Mucosa of descending colon (tissue), 3 donors: ENCODE data around the gene ADAMTS17. TPM values are rescaled to one million over a fixed set of nuclear protein-coding genes. Genes with fewer than 3 reads are reported as not detected.

Source experiments
- ATAC-seq: fragments of 200-7000 bp; cut with Tn5 transposase; one replicate; pipeline ENCODE4 v1.9.1; 2020; ENCODE audit warnings: mild to moderate bottlenecking, moderate library complexity
- DNase-seq, 3 donors: peaks; one replicate each; pipeline ENCODE4 v3.0.0-alpha.2; 2020
- H3K36me3 ChIP-seq: fragments of 200-600 bp; one replicate; pipeline ENCODE4 v1.8.0; 2021; ENCODE audit warnings: low read depth, mild to moderate bottlenecking
- H3K4me1 ChIP-seq: fragments of 200-600 bp; one replicate; pipeline ENCODE4 v1.8.0; 2021; ENCODE audit warnings: low read depth, mild to moderate bottlenecking
- H3K4me3 ChIP-seq: fragments of 200-600 bp; one replicate; pipeline ENCODE4 v1.8.0; 2021; ENCODE audit warnings: mild to moderate bottlenecking
- H3K9me3 ChIP-seq: fragments of 200-600 bp; one replicate; pipeline ENCODE4 v1.8.0; 2021; ENCODE audit warnings: mild to moderate bottlenecking
- CTCF ChIP-seq: fragments of 200-600 bp; IDR thresholded peaks from one replicate; pipeline ENCODE4 v1.8.0; 2022; ENCODE audit warnings: antibody characterized with exemption, mild to moderate bottlenecking
- intact Hi-C, 2 donors: fragments of 100-400 bp; cut with DNase I in 1 of 2; cut with micrococcal nuclease in 1 of 2; formaldehyde crosslinking; loops; one replicate each; pipeline versions ENCODE4 v1.11.0 to v1.11.1; 2022; cut with DNase I, micrococcal nuclease
- total RNA-seq, 3 donors: library from RNA; stranded (reverse); fragmentation: NEBNext Ultra II Directional in 2 of 3; extraction: Animal tissue kit (Norgen Biotek cat#: 25700) in 2 of 3; gene quantifications; one replicate each; pipeline versions ENCODE4 v1.2.1 to v1.2.4, GENCODE V29; 2021 to 2023
- donor health status: DM: no; HTN: no; CAD: no; lungs with moderate emphysema.
- donor health status: DM: no; HTN: no; CAD: no.
- donor health status: DM: no; HTN: yes; CAD: no.

Gene ADAMTS17
- total RNA-seq, 3 donors from 2014 or later: 5.2 to 13.8 (median 6.3) TPM

- DNase-seq: no peak
- Histone ChIP-seq H3K4me3 (no peak overlapping the region), H3K4me1 (no peaks in the 10 kb centered on the region), H3K36me3 (no peaks in the 10 kb centered on the region), H3K9me3 (no peaks in the 10 kb centered on the region)
- no peak for TF ChIP-seq CTCF
- no peak for ATAC-seq
- intact Hi-C loops: no loop called here
Observed at GRCh38 chr15:100018191-100018590, 323.6 kb downstream of the ADAMTS17 start.

- Histone ChIP-seq H3K4me1 (no peaks in the 10 kb centered on the region), H3K4me3 (no peak overlapping the region), H3K36me3 (no peaks in the 10 kb centered on the region), H3K9me3 (no peaks in the 10 kb centered on the region)
- intact Hi-C loops: no loop called here
- DNase-seq: no peak
- no peak for ATAC-seq
- no peak for TF ChIP-seq CTCF
Observed at GRCh38 chr15:100017140-100017539, 324.6 kb downstream of the ADAMTS17 start.

- TF ChIP-seq CTCF: no peak
- no peaks in the 10 kb centered on the region for H3K9me3 ChIP-seq
- no peak for DNase-seq
- no peak for ATAC-seq
- intact Hi-C loops: no loop called here
- no peaks in the 10 kb centered on the region for H3K36me3 ChIP-seq
- H3K4me3 ChIP-seq: no peak overlapping the region
- H3K4me1 ChIP-seq: no peaks in the 10 kb centered on the region
Observed at GRCh38 chr15:100016632-100017031, 325.1 kb downstream of the ADAMTS17 start.

GRCh38 chr15:100011235-100011634 lies 330.5 kb downstream of the ADAMTS17 start:
- TF ChIP-seq CTCF: no peak
- no peak for ATAC-seq
- no peaks in the 10 kb centered on the region for H3K36me3 ChIP-seq
- no peaks in the 10 kb centered on the region for H3K9me3 ChIP-seq
- no peaks in the 10 kb centered on the region for H3K4me1 ChIP-seq
- intact Hi-C loops: no loop called here
- no peak for DNase-seq
- no peak overlapping the region for H3K4me3 ChIP-seq

- DNase-seq (no peak), ATAC-seq (no peak)
- H3K4me3 ChIP-seq: no peak overlapping the region
- intact Hi-C loops: no loop called here
- H3K9me3 ChIP-seq: no peaks in the 10 kb centered on the region
- no peaks in the 10 kb centered on the region for H3K4me1 ChIP-seq
- H3K36me3 ChIP-seq: no peaks in the 10 kb centered on the region
- TF ChIP-seq CTCF: no peak
Observed at GRCh38 chr15:100009372-100009771, 332.4 kb downstream of the ADAMTS17 start.

GRCh38 chr15:100008258-100008657 lies 333.5 kb downstream of the ADAMTS17 start:
- DNase-seq (no peak), ATAC-seq (no peak)
- TF ChIP-seq CTCF: no peak
- no peaks in the 10 kb centered on the region for H3K9me3 ChIP-seq
- no peaks in the 10 kb centered on the region for H3K4me1 ChIP-seq
- intact Hi-C loops: no loop called here
- H3K4me3 ChIP-seq: no peak overlapping the region
- no peaks in the 10 kb centered on the region for H3K36me3 ChIP-seq
